WTC11 (cell line): ENCODE measurements around the gene APOBEC3H.

Experiments used
- AFF4 ChIP-seq: sonication (generic); formaldehyde crosslinking; IDR thresholded peaks from 2 replicates; pipeline ENCODE4 v1.8.1; 2023; ENCODE audit warnings: mild to moderate bottlenecking, missing genetic modification reagents, borderline replicate concordance
- ATF1 ChIP-seq: sonication (generic); formaldehyde crosslinking; IDR thresholded peaks from 2 replicates; pipeline ENCODE4 v1.8.1; 2023; ENCODE audit warnings: mild to moderate bottlenecking, moderate library complexity, missing genetic modification reagents
- ATF2 ChIP-seq: sonication (generic); formaldehyde crosslinking; IDR thresholded peaks from 2 replicates; pipeline ENCODE4 v1.8.1; 2022; ENCODE audit warnings: low read depth, missing genetic modification reagents, borderline replicate concordance
- ATF6 ChIP-seq: sonication (generic); formaldehyde crosslinking; IDR thresholded peaks from 2 replicates; pipeline ENCODE4 v1.8.1; 2023; ENCODE audit warnings: mild to moderate bottlenecking, missing genetic modification reagents
- CTCF ChIP-seq: fragments of 200-600 bp; IDR thresholded peaks from 2 replicates; pipeline ENCODE4 v1.8.0; 2022; ENCODE audit warnings: antibody characterized with exemption
- FOXK1 ChIP-seq: sonication (generic); formaldehyde crosslinking; IDR thresholded peaks from 2 replicates; pipeline ENCODE4 v1.8.0; 2022; ENCODE audit warnings: mild to moderate bottlenecking, moderate library complexity, missing genetic modification reagents
- FOXP1 ChIP-seq: sonication (generic); formaldehyde crosslinking; IDR thresholded peaks from 2 replicates; pipeline ENCODE4 v1.8.0; 2022; ENCODE audit warnings: missing genetic modification reagents, mild to moderate bottlenecking, moderate library complexity, borderline replicate concordance
- HMGXB4 ChIP-seq: sonication (generic); formaldehyde crosslinking; IDR thresholded peaks from 2 replicates; pipeline ENCODE4 v1.8.1; 2023; ENCODE audit warnings: mild to moderate bottlenecking, moderate library complexity, missing genetic modification reagents
- MAX ChIP-seq: sonication (generic); formaldehyde crosslinking; IDR thresholded peaks from 2 replicates; pipeline ENCODE4 v1.8.0; 2022; ENCODE audit warnings: mild to moderate bottlenecking, missing genetic modification reagents
- PRRX2 ChIP-seq: fragments of 250-450 bp; sonication (Bioruptor Pico); IDR thresholded peaks from 2 replicates; pipeline ENCODE4 v1.8.0; 2021; ENCODE audit warnings: mild to moderate bottlenecking
- USF2 ChIP-seq: sonication (generic); formaldehyde crosslinking; IDR thresholded peaks from 2 replicates; pipeline ENCODE4 v1.8.1; 2023; ENCODE audit warnings: mild to moderate bottlenecking, missing genetic modification reagents, moderate library complexity

- TF ChIP-seq CTCF (no peak), HMGXB4 (CRISPR knock-in tag) (no peak), FOXK1 (CRISPR knock-in tag) (no peak), MAX (no peak), ATF6 (CRISPR knock-in tag) (no peak), FOXP1 (CRISPR knock-in tag) (no peak), USF2 (CRISPR knock-in tag) (no peak), ATF2 (CRISPR knock-in tag) (no peak), PRRX2 (CRISPR knock-in tag) (no peak), ATF1 (CRISPR knock-in tag) (no peak), AFF4 (no peak)
These were observed 23.9 kb downstream of the APOBEC3H start for GRCh38 chr22:39120983-39121382.
